ENCODE measurements around the gene SCRN1. TPM values are rescaled to one million over a fixed set of nuclear protein-coding genes. Genes with fewer than 3 reads are reported as not detected.

SCRN1 gene
- polyA plus RNA-seq, 1 donor from 2014 or later, result 130 TPM

DNA sequence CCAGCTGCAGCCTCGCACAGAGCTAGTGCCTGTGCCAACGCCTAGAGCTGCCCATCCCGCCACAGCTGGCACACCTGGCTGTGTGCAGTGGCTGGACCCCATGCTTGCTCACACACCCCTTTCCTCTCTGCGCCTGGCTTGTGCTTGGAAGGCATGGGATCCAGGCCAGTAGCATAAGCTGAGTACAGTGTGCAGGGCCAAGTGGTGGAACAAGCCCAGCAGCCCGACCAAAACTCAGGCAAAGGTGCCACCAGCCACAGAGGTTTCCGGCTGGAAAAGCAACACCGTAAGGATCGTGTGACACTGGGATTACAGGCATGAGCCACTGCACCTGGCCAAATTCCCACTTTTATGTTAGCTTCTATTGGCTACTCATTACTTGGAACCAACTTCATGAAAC, 38.4 kb downstream of the SCRN1 start:
- Histone ChIP-seq H2AFZ (ENCODE audit: low read depth, low read length) (no peak overlapping the region), H3K4me2 (ENCODE audit: low read length) (no peak overlapping the region), H3K27ac (ENCODE audit: low read length) (no peak overlapping the region), H3K9me3 (ENCODE audit: low read length) (no peaks in the 10 kb centered on the region), H3K9ac (ENCODE audit: low read length) (no peak overlapping the region), H4K20me1 (ENCODE audit: insufficient read depth) (no peaks in the 10 kb centered on the region), H3K4me3 (ENCODE audit: low read length) (no peak overlapping the region), H3K36me3 (ENCODE audit: insufficient read depth, low read length) (peaks cover 16% of the 10 kb centered on the region), H3K79me2 (replicated peaks; ENCODE audit: insufficient read depth, low read length) (no peaks in the 10 kb centered on the region), H3K9me2 (ENCODE audit: insufficient read depth, low read length) (no peaks in the 10 kb centered on the region), H3K27me3 (ENCODE audit: insufficient read depth, low read depth, low read length) (no peaks in the 10 kb centered on the region), H3F3A (ENCODE audit: insufficient read depth, low read length, poor library complexity, severe bottlenecking) (no peaks in the 10 kb centered on the region)
- TF ChIP-seq POLR2AphosphoS5 (IDR thresholded peaks at IDR 0.05) (no peak), REST (IDR thresholded peaks at IDR 0.05; ENCODE audit: borderline replicate concordance) (no peak), RAD21 (conservative IDR thresholded peaks at IDR 0.05) (no peak), EZH2 (IDR thresholded peaks at IDR 0.05; ENCODE audit: borderline replicate concordance, insufficient read depth, low read length, poor library complexity, severe bottlenecking) (no peak), SMC3 (conservative IDR thresholded peaks at IDR 0.05; ENCODE audit: poor library complexity) (no peak), EP300 (conservative IDR thresholded peaks at IDR 0.05; ENCODE audit: poor library complexity, severe bottlenecking) (no peak), TAF1 (IDR thresholded peaks at IDR 0.05; ENCODE audit: low read depth) (no peak), MXI1 (conservative IDR thresholded peaks at IDR 0.05; ENCODE audit: poor library complexity, severe bottlenecking) (no peak)
- TF ChIP-seq, protein P1, sequence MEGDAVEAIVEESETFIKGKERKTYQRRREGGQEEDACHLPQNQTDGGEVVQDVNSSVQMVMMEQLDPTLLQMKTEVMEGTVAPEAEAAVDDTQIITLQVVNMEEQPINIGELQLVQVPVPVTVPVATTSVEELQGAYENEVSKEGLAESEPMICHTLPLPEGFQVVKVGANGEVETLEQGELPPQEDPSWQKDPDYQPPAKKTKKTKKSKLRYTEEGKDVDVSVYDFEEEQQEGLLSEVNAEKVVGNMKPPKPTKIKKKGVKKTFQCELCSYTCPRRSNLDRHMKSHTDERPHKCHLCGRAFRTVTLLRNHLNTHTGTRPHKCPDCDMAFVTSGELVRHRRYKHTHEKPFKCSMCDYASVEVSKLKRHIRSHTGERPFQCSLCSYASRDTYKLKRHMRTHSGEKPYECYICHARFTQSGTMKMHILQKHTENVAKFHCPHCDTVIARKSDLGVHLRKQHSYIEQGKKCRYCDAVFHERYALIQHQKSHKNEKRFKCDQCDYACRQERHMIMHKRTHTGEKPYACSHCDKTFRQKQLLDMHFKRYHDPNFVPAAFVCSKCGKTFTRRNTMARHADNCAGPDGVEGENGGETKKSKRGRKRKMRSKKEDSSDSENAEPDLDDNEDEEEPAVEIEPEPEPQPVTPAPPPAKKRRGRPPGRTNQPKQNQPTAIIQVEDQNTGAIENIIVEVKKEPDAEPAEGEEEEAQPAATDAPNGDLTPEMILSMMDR (IDR thresholded peaks at IDR 0.05; ENCODE audit: poor library complexity, severe bottlenecking), result no peak

- peaks cover 16% of the 10 kb centered on the region for H3K36me3 ChIP-seq (ENCODE audit: insufficient read depth, low read length)
- H3K9ac ChIP-seq (ENCODE audit: low read length), result no peak overlapping the region
- no peak overlapping the region for H3K4me2 ChIP-seq (ENCODE audit: low read length)
- no peaks in the 10 kb centered on the region for H4K20me1 ChIP-seq (ENCODE audit: insufficient read depth)
- no peaks in the 10 kb centered on the region for H3K9me3 ChIP-seq (ENCODE audit: low read length)
- H3K4me3 ChIP-seq (ENCODE audit: low read length), result no peak overlapping the region
- no peaks in the 10 kb centered on the region for H3K9me2 ChIP-seq (ENCODE audit: insufficient read depth, low read length)
- no peaks in the 10 kb centered on the region for H3F3A ChIP-seq (ENCODE audit: insufficient read depth, low read length, poor library complexity, severe bottlenecking)
- no peaks in the 10 kb centered on the region for H3K79me2 ChIP-seq (replicated peaks; ENCODE audit: insufficient read depth, low read length)
- H3K27me3 ChIP-seq (ENCODE audit: insufficient read depth, low read depth, low read length), result no peaks in the 10 kb centered on the region
- TF ChIP-seq RAD21 (conservative IDR thresholded peaks at IDR 0.05) (no peak), POLR2AphosphoS5 (IDR thresholded peaks at IDR 0.05) (no peak), MXI1 (conservative IDR thresholded peaks at IDR 0.05; ENCODE audit: poor library complexity, severe bottlenecking) (no peak), SMC3 (conservative IDR thresholded peaks at IDR 0.05; ENCODE audit: poor library complexity) (no peak), EZH2 (IDR thresholded peaks at IDR 0.05; ENCODE audit: borderline replicate concordance, insufficient read depth, low read length, poor library complexity, severe bottlenecking) (no peak), TAF1 (IDR thresholded peaks at IDR 0.05; ENCODE audit: low read depth) (no peak), EP300 (conservative IDR thresholded peaks at IDR 0.05; ENCODE audit: poor library complexity, severe bottlenecking) (no peak), REST (IDR thresholded peaks at IDR 0.05; ENCODE audit: borderline replicate concordance) (no peak)
- TF ChIP-seq, protein P1 (IDR thresholded peaks at IDR 0.05; ENCODE audit: poor library complexity, severe bottlenecking), result no peak
- H3K27ac ChIP-seq (ENCODE audit: low read length), result no peak overlapping the region
- H2AFZ ChIP-seq (ENCODE audit: low read depth, low read length), result no peak overlapping the region
Observed at GRCh38 chr7:29950480-29950879, 39.1 kb downstream of the SCRN1 start.

Measured in neural cell (in vitro differentiated cells).